ENCODE measurements around the gene RNF113A. TPM values are rescaled to one million over a fixed set of nuclear protein-coding genes. Genes with fewer than 3 reads are reported as not detected.

The RNF113A gene
- total and polyA plus RNA-seq, 2 experiments from 2014 or later: 10.2 to 23.3 TPM

DNA sequence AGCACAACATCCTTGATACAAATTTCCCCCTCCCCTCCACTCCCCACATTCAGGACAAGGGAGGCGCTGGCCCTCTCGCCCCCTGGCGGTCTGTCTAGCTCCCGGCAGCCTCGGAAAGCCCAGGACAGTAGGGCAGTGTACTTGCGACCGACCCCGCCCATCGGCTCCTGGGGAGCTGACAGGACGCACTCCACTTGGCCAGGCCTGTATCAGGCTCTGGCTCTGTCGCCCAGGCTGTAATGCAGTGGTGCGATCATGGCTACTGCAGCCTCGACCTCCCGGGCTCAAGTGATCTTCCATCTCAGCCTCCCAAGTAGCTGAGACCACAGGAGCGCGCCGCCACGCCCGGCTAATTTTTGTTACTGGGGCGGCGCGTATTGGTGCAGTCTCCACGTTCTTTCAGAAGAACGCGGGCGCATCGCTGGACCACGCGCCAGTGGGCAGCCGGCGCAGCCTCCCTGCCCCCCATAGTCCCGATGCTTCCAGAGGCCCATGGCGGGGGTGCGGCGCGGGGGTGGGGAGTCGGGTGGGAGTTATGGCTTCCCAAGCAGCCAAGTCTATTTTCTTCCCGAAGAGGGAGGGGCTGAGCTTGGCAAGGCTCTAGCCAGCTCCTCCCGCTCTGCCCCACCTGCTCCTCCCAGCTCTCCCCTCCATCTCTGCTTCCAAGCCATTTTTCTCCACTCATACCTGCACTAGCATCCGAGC lies 16.3 kb upstream of the RNF113A start:
- H3K4me2 ChIP-seq: peak overlapping the region; percentile 80
- TF ChIP-seq, protein P1, sequence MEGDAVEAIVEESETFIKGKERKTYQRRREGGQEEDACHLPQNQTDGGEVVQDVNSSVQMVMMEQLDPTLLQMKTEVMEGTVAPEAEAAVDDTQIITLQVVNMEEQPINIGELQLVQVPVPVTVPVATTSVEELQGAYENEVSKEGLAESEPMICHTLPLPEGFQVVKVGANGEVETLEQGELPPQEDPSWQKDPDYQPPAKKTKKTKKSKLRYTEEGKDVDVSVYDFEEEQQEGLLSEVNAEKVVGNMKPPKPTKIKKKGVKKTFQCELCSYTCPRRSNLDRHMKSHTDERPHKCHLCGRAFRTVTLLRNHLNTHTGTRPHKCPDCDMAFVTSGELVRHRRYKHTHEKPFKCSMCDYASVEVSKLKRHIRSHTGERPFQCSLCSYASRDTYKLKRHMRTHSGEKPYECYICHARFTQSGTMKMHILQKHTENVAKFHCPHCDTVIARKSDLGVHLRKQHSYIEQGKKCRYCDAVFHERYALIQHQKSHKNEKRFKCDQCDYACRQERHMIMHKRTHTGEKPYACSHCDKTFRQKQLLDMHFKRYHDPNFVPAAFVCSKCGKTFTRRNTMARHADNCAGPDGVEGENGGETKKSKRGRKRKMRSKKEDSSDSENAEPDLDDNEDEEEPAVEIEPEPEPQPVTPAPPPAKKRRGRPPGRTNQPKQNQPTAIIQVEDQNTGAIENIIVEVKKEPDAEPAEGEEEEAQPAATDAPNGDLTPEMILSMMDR (conservative IDR thresholded peaks at IDR 0.05; ENCODE audit: low read depth in 2 of 2): peak; percentile 61 to 74
- TF ChIP-seq, protein P2, sequence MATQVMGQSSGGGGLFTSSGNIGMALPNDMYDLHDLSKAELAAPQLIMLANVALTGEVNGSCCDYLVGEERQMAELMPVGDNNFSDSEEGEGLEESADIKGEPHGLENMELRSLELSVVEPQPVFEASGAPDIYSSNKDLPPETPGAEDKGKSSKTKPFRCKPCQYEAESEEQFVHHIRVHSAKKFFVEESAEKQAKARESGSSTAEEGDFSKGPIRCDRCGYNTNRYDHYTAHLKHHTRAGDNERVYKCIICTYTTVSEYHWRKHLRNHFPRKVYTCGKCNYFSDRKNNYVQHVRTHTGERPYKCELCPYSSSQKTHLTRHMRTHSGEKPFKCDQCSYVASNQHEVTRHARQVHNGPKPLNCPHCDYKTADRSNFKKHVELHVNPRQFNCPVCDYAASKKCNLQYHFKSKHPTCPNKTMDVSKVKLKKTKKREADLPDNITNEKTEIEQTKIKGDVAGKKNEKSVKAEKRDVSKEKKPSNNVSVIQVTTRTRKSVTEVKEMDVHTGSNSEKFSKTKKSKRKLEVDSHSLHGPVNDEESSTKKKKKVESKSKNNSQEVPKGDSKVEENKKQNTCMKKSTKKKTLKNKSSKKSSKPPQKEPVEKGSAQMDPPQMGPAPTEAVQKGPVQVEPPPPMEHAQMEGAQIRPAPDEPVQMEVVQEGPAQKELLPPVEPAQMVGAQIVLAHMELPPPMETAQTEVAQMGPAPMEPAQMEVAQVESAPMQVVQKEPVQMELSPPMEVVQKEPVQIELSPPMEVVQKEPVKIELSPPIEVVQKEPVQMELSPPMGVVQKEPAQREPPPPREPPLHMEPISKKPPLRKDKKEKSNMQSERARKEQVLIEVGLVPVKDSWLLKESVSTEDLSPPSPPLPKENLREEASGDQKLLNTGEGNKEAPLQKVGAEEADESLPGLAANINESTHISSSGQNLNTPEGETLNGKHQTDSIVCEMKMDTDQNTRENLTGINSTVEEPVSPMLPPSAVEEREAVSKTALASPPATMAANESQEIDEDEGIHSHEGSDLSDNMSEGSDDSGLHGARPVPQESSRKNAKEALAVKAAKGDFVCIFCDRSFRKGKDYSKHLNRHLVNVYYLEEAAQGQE (IDR thresholded peaks at IDR 0.05; ENCODE audit: unreplicated experiment): no peak
- Mint-ChIP-seq H3K9me3 (no peaks in the 10 kb centered on the region), H3K27me3 (ENCODE audit: insufficient read depth, low read depth, poor library complexity) (peaks cover 2% of the 10 kb centered on the region), H3K27ac (no peak overlapping the region), H3K4me1 (no peaks in the 10 kb centered on the region), H3K36me3 (ENCODE audit: low read depth) (no peaks in the 10 kb centered on the region), H3K4me3 (peak overlapping the region; percentile 65)
- H3K9me2 ChIP-seq (ENCODE audit: insufficient read depth): no peaks in the 10 kb centered on the region
- no peak overlapping the region for H3K27ac ChIP-seq (ENCODE audit: low read depth)
- DNase-seq (ENCODE audit: low spot score) (peak; percentile 89), ATAC-seq (peak; percentile 97)
- H3F3A ChIP-seq (replicated peaks; ENCODE audit: low read depth): no peaks in the 10 kb centered on the region
- peak overlapping the region; percentile 69 for H3K4me3 ChIP-seq
- H3K4me1 ChIP-seq (ENCODE audit: insufficient read depth): no peaks in the 10 kb centered on the region
- H3K27me3 ChIP-seq (ENCODE audit: insufficient read depth): no peaks in the 10 kb centered on the region
- no peaks in the 10 kb centered on the region for H3K79me2 ChIP-seq (replicated peaks; ENCODE audit: insufficient read depth)
- H4K20me1 ChIP-seq (replicated peaks; ENCODE audit: insufficient read depth): no peaks in the 10 kb centered on the region
- H2AFZ ChIP-seq: peak overlapping the region; percentile 91
- no peaks in the 10 kb centered on the region for H3K36me3 ChIP-seq (ENCODE audit: insufficient read depth)

DNA sequence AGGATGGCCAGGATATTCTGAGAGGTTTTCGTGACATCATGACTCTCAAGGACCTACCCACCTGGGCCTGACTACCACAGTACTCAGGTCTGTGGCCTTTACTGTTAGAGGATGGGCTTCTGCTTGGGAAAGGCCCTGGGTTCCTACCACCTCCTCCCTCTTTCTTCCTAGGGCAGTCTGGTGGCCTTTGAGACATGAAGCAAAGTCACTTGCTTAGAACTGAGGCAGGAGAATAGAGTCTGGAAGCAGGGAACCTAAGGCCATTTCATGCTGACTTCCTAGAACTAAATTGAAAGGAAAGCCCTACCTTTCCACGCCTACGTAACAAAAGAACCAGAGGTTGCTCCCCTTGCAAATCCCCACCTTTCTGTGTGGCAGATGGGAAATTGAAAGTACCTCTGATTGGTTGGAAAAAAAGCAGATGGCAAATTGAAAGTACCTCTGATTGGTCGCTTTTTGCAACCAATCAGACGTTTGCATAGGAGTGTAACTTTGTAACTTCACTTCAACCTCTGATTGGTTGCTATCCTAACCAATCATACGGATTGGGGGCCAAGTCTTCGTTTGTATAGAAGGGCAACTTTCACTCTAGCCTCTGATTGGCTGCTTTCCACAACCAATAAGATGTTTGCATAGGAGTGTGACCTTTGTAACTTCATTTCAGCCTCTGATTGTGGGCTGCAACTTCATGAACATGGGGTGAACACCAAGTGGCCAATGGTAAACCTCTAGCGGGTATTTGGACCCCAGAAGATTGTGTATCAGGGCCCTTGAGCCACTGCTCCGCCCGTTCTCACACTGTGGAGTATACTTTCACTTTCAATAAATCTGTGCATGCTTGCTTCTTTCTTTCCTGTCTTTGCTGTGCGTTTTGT lies 14.3 kb upstream of the RNF113A start:
- H3K4me3 ChIP-seq: no peak overlapping the region
- no peaks in the 10 kb centered on the region for H3K4me1 ChIP-seq (ENCODE audit: insufficient read depth)
- no peak overlapping the region for H3K27ac ChIP-seq (ENCODE audit: low read depth)
- H3K36me3 ChIP-seq (ENCODE audit: insufficient read depth): no peaks in the 10 kb centered on the region
- no peaks in the 10 kb centered on the region for H3K27me3 ChIP-seq (ENCODE audit: insufficient read depth)
- Mint-ChIP-seq H3K4me3 (no peak overlapping the region), H3K9me3 (no peaks in the 10 kb centered on the region), H3K27ac (no peak overlapping the region), H3K27me3 (ENCODE audit: insufficient read depth, low read depth, poor library complexity) (no peaks in the 10 kb centered on the region), H3K36me3 (ENCODE audit: low read depth) (no peaks in the 10 kb centered on the region), H3K4me1 (no peaks in the 10 kb centered on the region)
- no peak overlapping the region for H2AFZ ChIP-seq
- no peaks in the 10 kb centered on the region for H3F3A ChIP-seq (replicated peaks; ENCODE audit: low read depth)
- ATAC-seq (no peak), DNase-seq (ENCODE audit: low spot score) (peak; percentile 29)
- no peaks in the 10 kb centered on the region for H3K9me2 ChIP-seq (ENCODE audit: insufficient read depth)
- no peaks in the 10 kb centered on the region for H4K20me1 ChIP-seq (replicated peaks; ENCODE audit: insufficient read depth)
- H3K4me2 ChIP-seq: no peak overlapping the region
- no peak for TF ChIP-seq JUNB (IDR thresholded peaks at IDR 0.05; ENCODE audit: unreplicated experiment)
- no peak for TF ChIP-seq ZNF114 (CRISPR knock-in tag; IDR thresholded peaks at IDR 0.05)
- TF ChIP-seq, protein P2 (IDR thresholded peaks at IDR 0.05; ENCODE audit: unreplicated experiment): no peak
- no peak for TF ChIP-seq CREB1 (CRISPR knock-in tag; IDR thresholded peaks at IDR 0.05; ENCODE audit: low read depth)
- no peak for TF ChIP-seq POLR2AphosphoS5 (IDR thresholded peaks at IDR 0.05; ENCODE audit: low read depth)
- TF ChIP-seq STAT1 (IDR thresholded peaks at IDR 0.05; ENCODE audit: unreplicated experiment): no peak
- TF ChIP-seq ZNF331 (CRISPR knock-in tag; IDR thresholded peaks at IDR 0.05; ENCODE audit: low read depth): no peak
- no peaks in the 10 kb centered on the region for H3K79me2 ChIP-seq (replicated peaks; ENCODE audit: insufficient read depth)
